ENCODE results near the gene PDCD1LG2.
A peak's percentile ranks its signal among the peaks of the same experiment; 100 is the strongest.
"Not testable (repeated sequence)": the region's sequence is repeated elsewhere in the genome, so short reads cannot be mapped to it uniquely, and the experiment has no call there.

PDCD1LG2 gene

GRCh38 chr9:5510360-5510931 is at the start of gene PDCD1LG2:
PDCD1LG2 (plus strand) TSS chr9:5510531; CDS start chr9:5522547, 12,016 bp downstream.
- Histone ChIP-seq H3K9ac (peak within 1 kb of the TSS in 4 of 11 experiments; percentile 24 to 59 (median 57); a peak in 6 of 22 replicates), H4K20me1 (no peaks in the 10 kb centered on the region), H3K27ac (peak within 1 kb of the TSS in 6 of 11 experiments; percentile 9 to 72 (median 54); a peak in 10 of 22 replicates), H3K4me1 (peaks cover 0 to 73% (median 16%) of the 10 kb centered on the region in 10 experiments; a peak in 13 of 20 replicates), H3K36me3 (no peaks in the 10 kb centered on the region; a peak in 1 of 22 replicates), H3K9me3 (replicated peaks in 1 of 11) (peaks cover 0 to 15% (median 3%) of the 10 kb centered on the region in 11 experiments; a peak in 7 of 22 replicates), H3K4me2 (peak within 1 kb of the TSS in 7 of 11 experiments; percentile 23 to 92 (median 67); a peak in 13 of 22 replicates), H3K27me3 (no peaks in the 10 kb centered on the region), H3K4me3 (peak within 1 kb of the TSS in 3 of 10 experiments; percentile 28 to 41 (median 34); a peak in 5 of 20 replicates)
- TF ChIP-seq Cebpa-rat (IDR thresholded peaks at IDR 0.05) = no peak

GRCh38 chr9:5464831-5465330 is 45.5 kb upstream of the PDCD1LG2 start:
- peak overlapping the region in 1 of 11 experiments; percentile 12; a peak in 1 of 22 replicates for H3K27ac ChIP-seq
- not testable (repeated sequence) for H3K9me3 ChIP-seq (replicated peaks in 1 of 11); H4K20me1 ChIP-seq; H3K27me3 ChIP-seq; H3K4me3 ChIP-seq; H3K9ac ChIP-seq
- H3K4me1 ChIP-seq = peaks cover 0 to 71% (median 4%) of the 10 kb centered on the region in 10 experiments; a peak in 10 of 20 replicates
- peaks cover 0 to 29% (median 0%) of the 10 kb centered on the region in 11 experiments; a peak in 3 of 22 replicates for H3K36me3 ChIP-seq
- H3K4me2 ChIP-seq = peak overlapping the region in 3 of 11 experiments; percentile 16 to 73 (median 55); a peak in 6 of 22 replicates

GRCh38 chr9:5466005-5466404 is 44.3 kb upstream of the PDCD1LG2 start:
- H3K4me2 ChIP-seq = peak overlapping the region in 3 of 11 experiments; percentile 16 to 73 (median 55); a peak in 4 of 22 replicates
- TF ChIP-seq Cebpa-rat (IDR thresholded peaks at IDR 0.05) = no peak

GRCh38 chr9:5466766-5467165 is 43.6 kb upstream of the PDCD1LG2 start:
- peaks cover 0 to 9% (median 0%) of the 10 kb centered on the region in 11 experiments; a peak in 1 of 22 replicates for H3K9me3 ChIP-seq (replicated peaks in 1 of 11)
- no peaks in the 10 kb centered on the region for H4K20me1 ChIP-seq
- TF ChIP-seq Cebpa-rat (IDR thresholded peaks at IDR 0.05) = no peak
- H3K36me3 ChIP-seq = peaks cover 0 to 29% (median 0%) of the 10 kb centered on the region in 11 experiments; a peak in 3 of 22 replicates
- peak overlapping the region in 2 of 11 experiments; percentile 55 to 73; a peak in 5 of 22 replicates for H3K4me2 ChIP-seq
- no peak overlapping the region for H3K4me3 ChIP-seq
- no peak overlapping the region for H3K9ac ChIP-seq
- H3K27ac ChIP-seq = no peak overlapping the region
- no peaks in the 10 kb centered on the region for H3K27me3 ChIP-seq
- H3K4me1 ChIP-seq = peaks cover 0 to 57% (median 0%) of the 10 kb centered on the region in 10 experiments; a peak in 6 of 20 replicates

More at GRCh38 chr9:5466005-5466404, 44.3 kb upstream of the PDCD1LG2 start:
- Histone ChIP-seq H3K9ac (no peak overlapping the region), H3K27me3 (no peaks in the 10 kb centered on the region), H4K20me1 (no peaks in the 10 kb centered on the region), H3K9me3 (replicated peaks in 1 of 11) (peaks cover 0 to 9% (median 0%) of the 10 kb centered on the region in 11 experiments; a peak in 1 of 22 replicates), H3K27ac (no peak overlapping the region), H3K36me3 (peaks cover 0 to 29% (median 0%) of the 10 kb centered on the region in 11 experiments; a peak in 3 of 22 replicates), H3K4me3 (no peak overlapping the region), H3K4me1 (peaks cover 0 to 60% (median 0%) of the 10 kb centered on the region in 10 experiments; a peak in 6 of 20 replicates)

- H3K9ac ChIP-seq = no peak overlapping the region
- H3K36me3 ChIP-seq = peaks cover 0 to 15% (median 0%) of the 10 kb centered on the region in 11 experiments; a peak in 3 of 22 replicates
- H3K27ac ChIP-seq = no peak overlapping the region
- H3K4me2 ChIP-seq = peak overlapping the region in 1 of 11 experiments; percentile 7; a peak in 1 of 22 replicates
- H3K4me1 ChIP-seq = peaks cover 0 to 63% (median 0%) of the 10 kb centered on the region in 10 experiments; a peak in 6 of 20 replicates
- no peak for TF ChIP-seq Cebpa-rat (IDR thresholded peaks at IDR 0.05)
- H3K27me3 ChIP-seq = no peaks in the 10 kb centered on the region
- no peaks in the 10 kb centered on the region for H4K20me1 ChIP-seq
- no peak overlapping the region for H3K4me3 ChIP-seq
- H3K9me3 ChIP-seq (replicated peaks in 1 of 11) = peaks cover 0 to 9% (median 0%) of the 10 kb centered on the region in 11 experiments; a peak in 1 of 22 replicates
Observed at GRCh38 chr9:5468850-5469249, 41.5 kb upstream of the PDCD1LG2 start.

GRCh38 chr9:5470122-5470521 is 40.2 kb upstream of the PDCD1LG2 start:
- H3K27me3 ChIP-seq = no peaks in the 10 kb centered on the region
- H3K36me3 ChIP-seq = peaks cover 0 to 10% (median 0%) of the 10 kb centered on the region in 11 experiments; a peak in 2 of 22 replicates
- no peak overlapping the region for H3K27ac ChIP-seq
- H3K4me3 ChIP-seq = no peak overlapping the region
- TF ChIP-seq Cebpa-rat (IDR thresholded peaks at IDR 0.05) = no peak
- peaks cover 0 to 53% (median 0%) of the 10 kb centered on the region in 10 experiments; a peak in 6 of 20 replicates for H3K4me1 ChIP-seq
- H3K9ac ChIP-seq = no peak overlapping the region
- H4K20me1 ChIP-seq = no peaks in the 10 kb centered on the region
- 0 out of 22 replicates have a peak, but pooled peaks cover 0 to under 1% (median 0%) of the 10 kb centered on the region in 11 experiments for H3K9me3 ChIP-seq (replicated peaks in 1 of 11)
- no peak overlapping the region for H3K4me2 ChIP-seq

- Histone ChIP-seq H3K4me3 (no peak overlapping the region), H3K9me3 (replicated peaks in 1 of 11) (no peaks in the 10 kb centered on the region), H3K27me3 (no peaks in the 10 kb centered on the region), H3K27ac (no peak overlapping the region), H3K4me1 (peaks cover 0 to 46% (median 0%) of the 10 kb centered on the region in 10 experiments; a peak in 6 of 20 replicates), H3K36me3 (peaks cover 0 to 10% (median 0%) of the 10 kb centered on the region in 11 experiments; a peak in 2 of 22 replicates), H3K4me2 (no peak overlapping the region), H3K9ac (no peak overlapping the region), H4K20me1 (no peaks in the 10 kb centered on the region)
- TF ChIP-seq Cebpa-rat (IDR thresholded peaks at IDR 0.05) = no peak
Observed at GRCh38 chr9:5470816-5471215, 39.5 kb upstream of the PDCD1LG2 start.

GRCh38 chr9:5475611-5476010 is 34.7 kb upstream of the PDCD1LG2 start:
- H3K36me3 ChIP-seq, H3K4me3 ChIP-seq, H3K4me2 ChIP-seq, H3K27me3 ChIP-seq, H4K20me1 ChIP-seq, H3K9ac ChIP-seq, H3K27ac ChIP-seq: not testable (repeated sequence)
- Histone ChIP-seq H3K4me1 (peaks cover 0 to 26% (median 0%) of the 10 kb centered on the region in 10 experiments; a peak in 5 of 20 replicates), H3K9me3 (replicated peaks in 1 of 11) (peaks cover 0 to 18% (median 11%) of the 10 kb centered on the region in 11 experiments; a peak in 14 of 22 replicates)

- H3K27ac ChIP-seq = no peak overlapping the region
- H3K4me2 ChIP-seq = no peak overlapping the region
- no peak overlapping the region for H3K9ac ChIP-seq
- no peaks in the 10 kb centered on the region for H4K20me1 ChIP-seq
- H3K9me3 ChIP-seq (replicated peaks in 1 of 11) = peaks cover 0 to 18% (median 11%) of the 10 kb centered on the region in 11 experiments; a peak in 14 of 22 replicates
- H3K4me3 ChIP-seq = no peak overlapping the region
- TF ChIP-seq Cebpa-rat (IDR thresholded peaks at IDR 0.05) = no peak
- 0 out of 22 replicates have a peak, but pooled peaks cover 0 to 3% (median 0%) of the 10 kb centered on the region in 11 experiments for H3K36me3 ChIP-seq
- H3K27me3 ChIP-seq = no peaks in the 10 kb centered on the region
- H3K4me1 ChIP-seq = peaks cover 0 to 51% (median 0%) of the 10 kb centered on the region in 10 experiments; a peak in 7 of 20 replicates
Observed at GRCh38 chr9:5478206-5478605, 32.1 kb upstream of the PDCD1LG2 start.
